Calu3 (cell line): Measurements from ENCODE around the gene CRTAC1. TPM values are rescaled to one million over a fixed set of nuclear protein-coding genes. Genes with fewer than 3 reads are reported as not detected.
A peak's percentile ranks its signal among the peaks of the same experiment; 100 is the strongest.

Experiments used
- BruUV-seq: library from RNA; stranded (reverse); fragments of 400-500 nt; replicated peaks from 2 replicates; lab custom pipeline; 2021; lab: Mats Ljungman, UMichigan
- CTCF ChIA-PET: fragments of 300-600 bp; sonication (Branson Sonifier 250); formaldehyde crosslinking; loops from one replicate; lab custom pipeline; 2022; ENCODE audit warnings: antibody characterized with exemption; lab: Charles Lee
- DNase-seq: peaks from one replicate; pipeline ENCODE4 v3.0.0; 2022
- H3K27ac Mint-ChIP-seq: one replicate; pipeline ENCODE4 v1.8.0; 2022; ENCODE audit warnings: mixed read lengths; ENCODE audit not compliant: unreplicated experiment
- H3K27me3 Mint-ChIP-seq: one replicate; pipeline ENCODE4 v1.8.0; 2022; ENCODE audit warnings: mixed read lengths; ENCODE audit not compliant: unreplicated experiment
- H3K36me3 Mint-ChIP-seq: one replicate; pipeline ENCODE4 v1.8.0; 2022; ENCODE audit warnings: mild to moderate bottlenecking, moderate library complexity, mixed read lengths; ENCODE audit not compliant: insufficient read depth, unreplicated experiment
- H3K4me1 Mint-ChIP-seq: one replicate; pipeline ENCODE4 v1.8.0; 2022; ENCODE audit warnings: mild to moderate bottlenecking, low read depth, mixed read lengths; ENCODE audit not compliant: unreplicated experiment
- H3K4me3 Mint-ChIP-seq: one replicate; pipeline ENCODE4 v1.8.0; 2022; ENCODE audit warnings: mild to moderate bottlenecking, low read depth, moderate library complexity, mixed read lengths; ENCODE audit not compliant: unreplicated experiment
- H3K9me3 Mint-ChIP-seq: one replicate; pipeline ENCODE4 v1.8.0; 2022; ENCODE audit warnings: low read depth, mixed read lengths; ENCODE audit not compliant: unreplicated experiment
- CTCF ChIP-seq: fragments of 200-600 bp; IDR thresholded peaks from one replicate; pipeline ENCODE4 v1.8.0; 2022; ENCODE audit warnings: antibody characterized with exemption; ENCODE audit not compliant: unreplicated experiment
- intact Hi-C: fragments of 100-400 bp; cut with micrococcal nuclease; formaldehyde crosslinking; loops from one replicate; pipeline ENCODE4 v1.10.0; 2022; ENCODE audit not compliant: unreplicated experiment
- total RNA-seq: library from RNA; stranded (reverse); gene quantifications from 2 replicates; pipeline ENCODE4 v1.2.3, GENCODE V29; 2022

CRTAC1 gene
- total RNA-seq, 1 experiment from 2014 or later: not detected

DNA sequence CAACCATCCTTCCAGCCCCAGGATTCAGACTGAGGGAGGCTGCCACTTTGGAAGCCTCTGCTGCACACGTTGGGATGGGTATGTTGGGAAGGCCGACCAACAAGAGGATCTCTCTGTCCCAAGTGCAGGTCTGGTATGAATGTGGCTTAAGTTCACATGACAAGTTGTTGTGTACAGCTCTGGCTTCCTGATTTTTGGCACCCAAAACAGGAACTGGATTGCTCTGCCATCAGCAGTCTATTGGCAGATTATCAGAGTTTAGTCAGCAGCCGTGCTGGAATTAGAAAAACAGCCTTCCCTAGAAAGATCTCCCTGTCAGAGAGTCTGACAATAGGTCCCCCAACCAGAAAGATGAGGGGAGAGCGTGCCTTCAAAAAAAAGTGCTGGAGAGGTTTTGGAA, 113.8 kb downstream of the CRTAC1 start:
- peaks cover 47% of the 10 kb centered on the region for H3K27me3 Mint-ChIP-seq

GRCh38 chr10:97915346-97916131, 114.9 kb downstream of the CRTAC1 start:
- DNase-seq: no peak
- peaks cover 4% of the 10 kb centered on the region for H3K36me3 Mint-ChIP-seq
- H3K9me3 Mint-ChIP-seq: no peaks in the 10 kb centered on the region
- H3K4me1 Mint-ChIP-seq: peaks cover 10% of the 10 kb centered on the region
- TF ChIP-seq CTCF: no peak
- peaks cover 57% of the 10 kb centered on the region for H3K27me3 Mint-ChIP-seq
- BruUV-seq: no TSS peak
- intact Hi-C loops: no loop called here
- H3K4me3 Mint-ChIP-seq: no peak overlapping the region
- CTCF ChIA-PET: interaction anchor here (0.7 to 1.9 kb wide), 5 partner anchors 8 to 962 kb away, joined by 3 to 25 read pairs (median 3); no protein-coding TSS in a partner anchor
- no peak overlapping the region for H3K27ac Mint-ChIP-seq

More for the DNA sequence above, 113.8 kb downstream of the CRTAC1 start:
- peaks cover 20% of the 10 kb centered on the region for H3K4me1 Mint-ChIP-seq
- H3K36me3 Mint-ChIP-seq: peaks cover 4% of the 10 kb centered on the region
- no TSS peak for BruUV-seq
- DNase-seq: no peak
- CTCF ChIA-PET: interaction anchor here (1.3 kb wide), 1 partner anchor 47 kb away, joined by 3 read pairs; no protein-coding TSS in a partner anchor
- no peak overlapping the region for H3K4me3 Mint-ChIP-seq
- H3K27ac Mint-ChIP-seq: no peak overlapping the region
- intact Hi-C loops: no loop called here
- H3K9me3 Mint-ChIP-seq: no peaks in the 10 kb centered on the region
- TF ChIP-seq CTCF: no peak

DNA sequence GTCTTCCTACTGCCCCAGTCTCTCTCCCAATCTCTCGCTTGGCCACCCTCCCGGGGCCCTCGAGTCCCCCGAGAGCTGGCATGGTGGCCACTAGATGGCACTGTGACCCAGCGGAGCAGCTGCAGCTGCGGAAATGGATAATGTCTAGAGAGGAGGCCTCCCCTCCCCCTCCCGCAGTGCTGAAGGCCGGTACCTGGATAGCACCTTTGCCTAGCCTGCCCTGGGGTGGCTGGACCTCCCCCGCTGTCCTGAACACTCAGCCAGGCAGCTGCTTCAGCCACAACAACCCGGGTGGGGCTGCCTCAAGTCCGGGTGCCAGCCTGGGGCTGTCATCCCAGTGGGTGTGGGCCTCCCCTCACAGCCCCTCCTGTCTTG, 115.6 kb downstream of the CRTAC1 start:
- Mint-ChIP-seq H3K4me1 (peaks cover 8% of the 10 kb centered on the region), H3K27me3 (peaks cover 58% of the 10 kb centered on the region), H3K36me3 (peaks cover 4% of the 10 kb centered on the region), H3K9me3 (no peaks in the 10 kb centered on the region), H3K27ac (no peak overlapping the region), H3K4me3 (no peak overlapping the region)
- TF ChIP-seq CTCF: peak; percentile 75
- intact Hi-C loops: loop anchor here (1.0 kb wide), 1 partner anchor 126 kb away; no protein-coding TSS in a partner anchor
- BruUV-seq: no TSS peak
- peak; percentile 82 for DNase-seq
- CTCF ChIA-PET: interaction anchor here (0.7 to 1.9 kb wide), 5 partner anchors 9 to 962 kb away, joined by 3 to 25 read pairs (median 3); no protein-coding TSS in a partner anchor

DNA sequence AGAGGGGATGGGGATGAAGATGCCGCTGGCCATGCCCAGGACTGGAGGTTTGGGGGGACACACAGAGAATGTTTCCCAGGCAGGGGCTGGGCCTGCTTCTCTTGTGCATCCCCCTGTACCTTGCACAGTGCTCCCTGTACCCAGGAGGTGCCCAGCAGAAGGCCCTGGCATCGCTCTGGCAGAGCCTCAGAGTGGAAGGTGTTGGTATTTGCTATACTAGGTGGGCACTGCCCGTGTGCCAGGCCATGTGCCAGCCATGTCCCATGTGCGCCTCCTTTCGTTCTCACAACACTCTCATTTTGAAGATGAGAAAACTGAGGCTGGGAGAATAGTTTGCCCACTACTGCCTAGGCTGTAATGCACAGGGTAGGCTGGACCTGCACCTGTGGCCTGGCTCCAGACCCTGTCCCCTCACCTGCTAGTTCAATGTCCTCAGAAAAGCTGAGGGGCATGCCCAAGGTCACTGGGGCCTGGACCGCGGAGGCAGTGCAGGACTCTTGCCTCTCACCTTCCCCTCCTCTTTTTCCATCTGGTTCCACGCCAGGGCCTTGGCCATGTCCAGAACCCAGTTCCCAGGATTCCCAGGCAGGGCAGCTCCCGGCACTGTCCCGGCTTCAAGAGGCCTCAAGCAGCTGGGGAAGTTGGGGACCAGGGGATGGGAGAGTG, 116.1 kb downstream of the CRTAC1 start:
- BruUV-seq: no TSS peak
- Mint-ChIP-seq H3K4me3 (no peak overlapping the region), H3K36me3 (peaks cover 4% of the 10 kb centered on the region), H3K4me1 (peaks cover 6% of the 10 kb centered on the region), H3K27ac (no peak overlapping the region), H3K9me3 (no peaks in the 10 kb centered on the region), H3K27me3 (peaks cover 54% of the 10 kb centered on the region)
- intact Hi-C loops: loop anchor here (1.0 kb wide), 1 partner anchor 127 kb away; no protein-coding TSS in a partner anchor
- no peak for TF ChIP-seq CTCF
- CTCF ChIA-PET: interaction anchor here (0.8 to 1.9 kb wide), 4 partner anchors 10 to 127 kb away, joined by 3 to 25 read pairs (median 3); no protein-coding TSS in a partner anchor
- no peak for DNase-seq
